GM23248 (cell line): ENCODE results near the gene ME2. TPM values are rescaled to one million over a fixed set of nuclear protein-coding genes. Genes with fewer than 3 reads are reported as not detected.

Source experiments
- DNase-seq: peaks from one replicate; pipeline ENCODE4 v3.0.0-alpha.2; 2015
- H2AFZ ChIP-seq: fragments of 200-600 bp; sonication (generic); 2 replicates; pipeline ENCODE4 v1.6.1; 2016; ENCODE audit warnings: antibody characterized with exemption
- H3F3A ChIP-seq: fragments of 200-600 bp; sonication (generic); 2 replicates; pipeline ENCODE4 v1.6.1; 2016; ENCODE audit warnings: mild to moderate bottlenecking, antibody characterized with exemption, mixed run types; ENCODE audit not compliant: insufficient read depth
- H3K27ac ChIP-seq: fragments of 200-600 bp; sonication (generic); 2 replicates; pipeline ENCODE4 v1.5.1; 2016; ENCODE audit warnings: mild to moderate bottlenecking
- H3K27me3 ChIP-seq: fragments of 200-600 bp; sonication (generic); replicated peaks from 2 replicates; pipeline ENCODE4 v1.6.1; 2016; ENCODE audit warnings: mild to moderate bottlenecking; ENCODE audit not compliant: insufficient read depth
- H3K36me3 ChIP-seq: fragments of 200-600 bp; sonication (generic); 2 replicates; pipeline ENCODE4 v1.6.1; 2016; ENCODE audit warnings: low read depth, mild to moderate bottlenecking
- H3K4me1 ChIP-seq: fragments of 200-600 bp; sonication (generic); 2 replicates; pipeline ENCODE4 v1.6.1; 2016; ENCODE audit warnings: mild to moderate bottlenecking; ENCODE audit not compliant: insufficient read depth
- H3K4me2 ChIP-seq: fragments of 200-600 bp; sonication (generic); one replicate; pipeline ENCODE4 v1.6.1; 2016; ENCODE audit warnings: mild to moderate bottlenecking; ENCODE audit not compliant: unreplicated experiment
- H3K4me3 ChIP-seq: fragments of 200-600 bp; sonication (generic); 2 replicates; pipeline ENCODE4 v1.5.1; 2016; ENCODE audit warnings: mild to moderate bottlenecking
- H3K79me2 ChIP-seq: fragments of 200-600 bp; sonication (generic); 2 replicates; pipeline ENCODE4 v1.6.1; 2016; ENCODE audit warnings: mild to moderate bottlenecking; ENCODE audit not compliant: insufficient read depth
- H3K9ac ChIP-seq: fragments of 200-600 bp; sonication (generic); 2 replicates; pipeline ENCODE4 v1.6.1; 2016; ENCODE audit warnings: mild to moderate bottlenecking
- H3K9me2 ChIP-seq: fragments of 200-600 bp; sonication (generic); 2 replicates; pipeline ENCODE4 v1.6.1; 2016; ENCODE audit warnings: mixed run types, mild to moderate bottlenecking, moderate library complexity; ENCODE audit not compliant: insufficient read depth
- H3K9me3 ChIP-seq: fragments of 200-600 bp; sonication (generic); one replicate; pipeline ENCODE4 v1.6.1; 2017; ENCODE audit warnings: low read depth
- H4K20me1 ChIP-seq: fragments of 200-600 bp; sonication (generic); 2 replicates; pipeline ENCODE4 v1.6.0; 2016; ENCODE audit not compliant: insufficient read depth
- EZH2 ChIP-seq: fragments of 200-600 bp; sonication (generic); IDR thresholded peaks from 2 replicates; pipeline ENCODE4 v1.6.1; 2018; ENCODE audit warnings: antibody characterized with exemption, mild to moderate bottlenecking; ENCODE audit not compliant: insufficient read depth, poor library complexity, severe bottlenecking
- EZH2phosphoT487 ChIP-seq: fragments of 200-600 bp; sonication (generic); IDR thresholded peaks from 2 replicates; pipeline ENCODE4 v1.6.1; 2018; ENCODE audit warnings: antibody characterized with exemption, moderate library complexity, mild to moderate bottlenecking, low read depth; ENCODE audit not compliant: insufficient read depth
- WGBS, 2 experiments: methylation state at CpG; one replicate each; pipeline ENCODE4 v1.1.6; 2015 to 2017; ENCODE audit warnings: low lambda C conversion rate in 2 of 2, low coverage in 1 of 2; ENCODE audit errors: missing lambda C conversion rate in 2 of 2; 5-methylcytosine and 5-hydroxymethylcytosine counted together
- in situ Hi-C: fragments of 300-500 bp; cut with MboI; formaldehyde crosslinking; loops from 2 replicates; pipeline ENCODE4 v1.15.0; 2020
- polyA plus RNA-seq: library from polyadenylated mRNA; unstranded; fragments of >200 nt; fragmentation: Nextera tagmentation; extraction: Ambion mirVana; gene quantifications from 2 replicates; pipeline ENCODE4 v1.2.1, GENCODE V29; 2016
- total RNA-seq: library from RNA; depleted of rRNA; stranded (reverse); fragments of >200 nt; shearing (Covaris generic); gene quantifications from 2 replicates; pipeline ENCODE4 v1.2.3, GENCODE V29; 2014

ME2 gene
- total and polyA plus RNA-seq, 2 experiments from 2014 or later: 24.1 to 32.2 TPM

DNA sequence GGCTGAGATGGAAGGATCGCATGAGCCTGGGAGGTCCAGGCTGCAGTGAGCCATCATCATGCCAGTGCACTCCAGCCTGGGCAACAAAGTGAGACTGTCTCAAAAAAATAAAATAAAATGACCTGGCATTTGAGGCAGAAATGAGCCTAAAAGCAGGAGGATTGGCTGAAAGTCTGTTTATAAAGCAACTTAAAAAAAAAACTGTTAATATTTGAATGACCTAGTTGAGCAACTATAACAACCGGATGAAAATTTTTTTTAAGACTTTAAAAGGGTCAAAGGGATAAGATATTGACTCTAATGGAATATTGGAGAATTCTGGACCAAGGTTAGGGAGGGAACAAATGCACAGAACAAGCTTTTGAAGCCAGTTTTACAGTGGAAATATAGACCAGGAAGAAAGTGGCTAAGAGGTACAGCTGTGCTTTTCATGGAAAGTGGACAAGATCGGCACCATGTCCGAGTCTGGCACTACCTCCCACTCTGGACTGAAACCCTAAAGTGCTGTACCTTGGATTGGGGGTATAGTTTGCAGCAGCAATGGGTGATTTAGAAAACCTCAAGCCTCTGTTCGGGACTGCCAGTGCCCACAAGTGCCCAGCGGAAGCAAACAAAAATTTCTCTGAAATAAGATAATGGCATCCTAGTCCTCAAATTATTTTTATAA, 55.8 kb downstream of the ME2 start:
- H3K9ac ChIP-seq: no peak overlapping the region
- no peaks in the 10 kb centered on the region for H4K20me1 ChIP-seq
- no peaks in the 10 kb centered on the region for H3F3A ChIP-seq
- WGBS, 2 experiments: 97 to 98% methylated on average over 6 of the region's 6 CpGs
- H3K4me2 ChIP-seq: no peak overlapping the region
- no peaks in the 10 kb centered on the region for H3K36me3 ChIP-seq
- H3K4me1 ChIP-seq: no peaks in the 10 kb centered on the region
- no peak overlapping the region for H3K27ac ChIP-seq
- TF ChIP-seq EZH2 (no peak), EZH2phosphoT487 (no peak)
- H3K9me3 ChIP-seq: no peaks in the 10 kb centered on the region
- no peaks in the 10 kb centered on the region for H3K9me2 ChIP-seq
- H2AFZ ChIP-seq: no peak overlapping the region
- no peaks in the 10 kb centered on the region for H3K27me3 ChIP-seq
- DNase-seq: no peak
- no peak overlapping the region for H3K4me3 ChIP-seq
- in situ Hi-C loops: no loop called here
- no peaks in the 10 kb centered on the region for H3K79me2 ChIP-seq

DNA sequence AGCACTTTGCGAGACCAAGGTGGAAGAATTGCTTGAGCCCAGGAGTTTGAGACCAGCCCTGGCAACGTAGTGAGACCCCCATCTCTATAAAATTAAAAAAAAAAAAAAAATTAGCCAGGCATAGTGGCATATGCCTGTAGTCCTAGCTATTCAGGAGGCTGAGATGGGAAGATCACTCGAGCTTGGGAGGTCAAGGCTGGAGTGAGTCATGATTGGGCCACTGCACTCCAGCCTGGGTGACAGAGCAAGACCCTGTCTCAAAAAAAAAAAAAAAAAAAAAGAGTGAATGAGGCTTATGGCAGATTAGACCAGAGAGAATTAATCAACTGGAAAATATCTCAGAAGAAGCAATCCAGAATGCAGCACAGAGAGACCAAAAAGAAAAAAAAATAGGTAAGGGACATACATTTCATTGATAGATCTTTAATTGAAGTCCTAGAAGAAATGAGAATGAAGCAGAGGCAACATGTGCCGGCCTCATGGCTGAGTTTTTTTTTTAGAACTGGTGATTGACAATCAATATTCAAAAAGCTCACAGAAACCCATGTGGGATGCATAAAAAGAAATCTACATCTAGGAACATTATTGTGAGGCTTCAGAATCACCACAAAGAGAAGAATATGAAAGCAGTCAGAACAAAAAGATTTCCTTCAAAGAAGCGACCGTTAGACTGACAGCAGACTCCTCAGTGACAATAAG, 56.7 kb downstream of the ME2 start:
- 95 to 96% methylated on average over 6 of the region's 6 CpGs for whole genome bisulfite sequencing, 2 experiments

GRCh38 chr18:50937183-50937582, 58.3 kb downstream of the ME2 start:
- H3K4me2 ChIP-seq: no peak overlapping the region
- WGBS, 2 experiments: 95 to 100% methylated on average over 1 of the region's 1 CpG
- H4K20me1 ChIP-seq: no peaks in the 10 kb centered on the region
- no peaks in the 10 kb centered on the region for H3K79me2 ChIP-seq
- H3K36me3 ChIP-seq: no peaks in the 10 kb centered on the region
- H3K9me2 ChIP-seq: no peaks in the 10 kb centered on the region
- H2AFZ ChIP-seq: no peak overlapping the region
- TF ChIP-seq EZH2phosphoT487: no peak
- no peak for TF ChIP-seq EZH2
- no peaks in the 10 kb centered on the region for H3K4me1 ChIP-seq
- no peak overlapping the region for H3K27ac ChIP-seq
- H3K4me3 ChIP-seq: no peak overlapping the region
- no peaks in the 10 kb centered on the region for H3K27me3 ChIP-seq
- no peak for DNase-seq
- H3K9ac ChIP-seq: no peak overlapping the region
- no peaks in the 10 kb centered on the region for H3F3A ChIP-seq
- no peaks in the 10 kb centered on the region for H3K9me3 ChIP-seq
- in situ Hi-C loops: no loop called here

More for the DNA sequence above, 56.7 kb downstream of the ME2 start:
- no peaks in the 10 kb centered on the region for H3K9me2 ChIP-seq
- no peak overlapping the region for H3K4me2 ChIP-seq
- H3K9me3 ChIP-seq: no peaks in the 10 kb centered on the region
- no peak overlapping the region for H3K4me3 ChIP-seq
- H3K9ac ChIP-seq: no peak overlapping the region
- no peaks in the 10 kb centered on the region for H3K27me3 ChIP-seq
- H4K20me1 ChIP-seq: no peaks in the 10 kb centered on the region
- H2AFZ ChIP-seq: no peak overlapping the region
- DNase-seq: no peak
- H3K27ac ChIP-seq: no peak overlapping the region
- in situ Hi-C loops: no loop called here
- no peaks in the 10 kb centered on the region for H3K36me3 ChIP-seq
- no peak for TF ChIP-seq EZH2
- TF ChIP-seq EZH2phosphoT487: no peak
- H3K79me2 ChIP-seq: no peaks in the 10 kb centered on the region
- H3K4me1 ChIP-seq: no peaks in the 10 kb centered on the region
- H3F3A ChIP-seq: no peaks in the 10 kb centered on the region

DNA sequence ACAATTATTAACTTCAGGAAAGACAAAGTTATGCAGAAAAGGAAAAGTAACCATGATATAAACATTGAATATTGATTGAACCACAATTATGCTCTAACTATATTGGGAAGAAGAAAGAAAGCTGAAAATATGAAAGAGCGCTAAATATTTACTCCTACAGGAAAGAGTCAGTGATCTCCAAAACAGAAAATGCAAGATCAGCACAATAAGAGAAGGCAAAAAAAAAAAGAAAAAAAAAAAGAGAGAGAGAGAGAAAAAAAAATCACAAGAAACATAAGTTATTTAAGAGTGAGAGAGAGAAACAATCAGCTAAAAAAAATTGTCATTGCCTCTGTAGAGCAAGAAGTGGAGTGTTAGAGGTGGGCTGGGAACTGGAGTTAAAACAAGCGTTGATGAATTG, 60.0 kb downstream of the ME2 start:
- H3K4me1 ChIP-seq: no peaks in the 10 kb centered on the region
- in situ Hi-C loops: no loop called here
- H3K27me3 ChIP-seq: no peaks in the 10 kb centered on the region
- H4K20me1 ChIP-seq: no peaks in the 10 kb centered on the region
- H3F3A ChIP-seq: no peaks in the 10 kb centered on the region
- no peak for DNase-seq
- no peak overlapping the region for H3K4me3 ChIP-seq
- TF ChIP-seq EZH2phosphoT487: no peak
- no peak for TF ChIP-seq EZH2
- no peaks in the 10 kb centered on the region for H3K79me2 ChIP-seq
- no peak overlapping the region for H3K27ac ChIP-seq
- H3K4me2 ChIP-seq: no peak overlapping the region
- WGBS, 2 experiments: 100% methylated on average over 2 of the region's 2 CpGs
- H3K9me2 ChIP-seq: no peaks in the 10 kb centered on the region
- H3K9ac ChIP-seq: no peak overlapping the region
- H2AFZ ChIP-seq: no peak overlapping the region
- H3K36me3 ChIP-seq: no peaks in the 10 kb centered on the region
- H3K9me3 ChIP-seq: no peaks in the 10 kb centered on the region
